Measurements from ENCODE around the gene CACTIN.
"Not testable (repeated sequence)": the region's sequence is repeated elsewhere in the genome, so short reads cannot be mapped to it uniquely, and the experiment has no call there.

CACTIN gene

DNA sequence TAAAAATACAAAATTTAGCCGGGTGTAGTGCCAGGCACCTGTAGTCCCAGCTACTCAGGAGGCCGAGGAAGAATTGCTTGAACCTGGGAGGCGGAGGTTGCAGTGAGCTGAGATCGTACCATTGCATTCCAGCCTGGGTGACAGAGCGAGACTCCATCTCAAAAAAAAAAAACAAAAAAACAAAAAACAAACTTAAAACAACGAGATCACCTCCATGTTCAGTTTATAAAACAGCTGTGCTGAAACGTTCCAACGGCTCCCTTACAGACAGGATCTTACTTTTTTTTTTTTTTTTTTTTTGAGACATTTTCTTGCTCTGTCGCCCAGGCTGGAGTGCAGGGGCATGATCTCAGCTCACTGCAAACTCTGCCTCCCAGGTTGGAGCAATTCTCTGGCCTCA, 2.2 kb upstream of the CACTIN start:
- in situ Hi-C loops (cut with MboI; ENCODE audit: low sequenced_read_pairs), result not testable (repeated sequence)

DNA sequence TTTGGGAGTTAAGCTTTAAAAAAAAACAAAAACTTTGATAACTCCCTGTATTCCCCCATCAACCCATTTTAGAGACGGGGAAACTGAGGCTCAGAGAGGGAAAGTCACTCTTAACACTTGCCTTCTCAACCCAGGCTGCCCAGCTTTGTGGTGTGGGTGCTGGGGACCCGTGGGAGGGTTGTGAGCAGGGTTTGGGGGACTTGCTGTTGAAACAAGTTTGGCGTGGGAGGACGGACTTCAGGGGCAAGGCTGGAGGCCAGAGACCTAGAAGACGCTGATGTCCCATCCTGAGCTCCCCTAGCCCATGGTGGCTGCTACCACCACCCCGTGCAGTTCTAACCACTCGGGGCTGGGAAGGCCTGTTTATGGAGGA, 747 bp upstream of the CACTIN start:
- in situ Hi-C loops (cut with MboI; ENCODE audit: low sequenced_read_pairs), result no loop called here

DNA sequence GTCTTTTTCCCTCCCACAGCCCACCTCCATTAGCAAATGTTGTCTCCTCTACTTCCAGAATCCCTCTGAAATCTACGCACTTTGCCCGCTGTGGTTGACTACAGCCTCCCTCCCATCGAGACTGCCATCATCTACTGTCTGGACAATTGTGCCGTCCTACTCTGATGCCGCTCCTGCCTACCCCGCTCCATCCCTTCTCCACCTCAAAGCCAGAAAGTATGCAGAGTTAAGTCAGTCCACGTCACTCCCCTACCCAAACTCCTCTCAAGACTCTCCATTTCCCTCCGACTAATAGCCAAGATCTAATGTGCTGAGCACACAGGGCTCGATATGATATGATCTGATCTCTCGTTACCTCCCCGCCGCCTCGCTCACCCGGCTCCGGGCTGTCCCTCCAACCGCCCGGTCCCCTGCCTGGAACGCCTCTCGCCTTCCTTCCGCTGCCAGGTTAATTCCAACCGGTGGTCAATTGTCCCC, 556 bp downstream of the CACTIN start:
- in situ Hi-C loops (cut with MboI; ENCODE audit: low sequenced_read_pairs), result no loop called here

GRCh38 chr19:3623716-3624115, 2.9 kb downstream of the CACTIN start:
- in situ Hi-C loops (cut with MboI; ENCODE audit: low sequenced_read_pairs), result no loop called here

- in situ Hi-C loops (cut with MboI; ENCODE audit: low sequenced_read_pairs), result no loop called here
Observed at GRCh38 chr19:3622224-3622623, 4.4 kb downstream of the CACTIN start.

DNA sequence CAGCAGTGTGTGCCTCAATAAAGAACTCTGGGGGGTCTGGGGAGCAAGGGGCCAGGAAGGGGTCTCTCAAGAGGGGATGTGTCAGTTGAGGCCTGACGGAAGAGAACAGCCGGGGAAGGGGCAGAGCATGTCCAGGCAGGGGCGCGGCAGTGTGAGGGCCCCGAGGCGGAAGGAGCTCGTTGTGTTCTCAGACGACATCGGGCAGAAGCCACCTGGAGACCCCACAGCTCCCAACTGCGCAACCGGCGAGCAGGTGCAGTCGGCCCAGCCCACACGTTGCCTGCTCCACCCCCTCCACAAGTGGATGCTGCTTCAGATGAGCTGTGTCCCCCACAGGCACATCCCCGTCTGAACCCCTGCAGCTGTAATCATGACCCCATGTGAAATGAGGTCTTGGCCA, 4.9 kb downstream of the CACTIN start:
- in situ Hi-C loops (cut with MboI; ENCODE audit: low sequenced_read_pairs), result no loop called here

DNA sequence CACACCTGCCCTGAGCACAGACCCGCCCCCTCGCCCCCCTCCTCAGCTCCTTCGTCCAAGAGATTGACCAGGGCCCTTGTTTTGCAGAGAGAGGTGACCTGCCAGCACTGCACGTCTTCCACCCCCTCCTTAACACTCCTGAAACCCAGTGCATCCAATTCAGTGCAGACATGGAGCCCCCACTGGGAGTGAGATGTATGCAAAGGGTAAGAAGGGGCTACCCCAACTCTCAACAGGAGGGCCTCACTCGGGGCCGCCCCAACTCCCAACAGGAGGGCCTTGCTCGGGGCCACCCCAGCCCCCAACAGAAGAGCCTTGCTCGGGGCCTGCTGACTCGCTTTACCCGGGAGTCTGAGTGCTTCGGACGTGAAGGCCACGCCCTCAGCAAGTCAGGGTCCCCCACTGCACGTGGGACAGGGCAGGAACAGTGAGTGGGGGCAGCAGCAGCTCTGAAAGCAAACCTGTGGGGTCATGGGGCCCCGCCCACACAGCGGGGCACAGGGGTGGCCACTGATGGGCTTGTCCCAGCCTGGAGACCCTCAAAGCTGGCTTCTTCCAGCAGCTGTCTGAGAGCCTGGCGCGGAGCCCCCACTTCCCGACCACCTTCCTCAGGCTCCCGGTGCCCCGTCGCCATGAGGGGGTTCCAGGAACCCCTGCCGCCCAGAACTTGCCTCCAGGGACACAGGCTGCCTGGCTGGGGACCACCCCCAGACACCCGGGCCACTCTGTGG, 5.6 kb downstream of the CACTIN start:
- in situ Hi-C loops (cut with MboI; ENCODE audit: low sequenced_read_pairs), result no loop called here

GRCh38 chr19:3620145-3620816, 6.3 kb downstream of the CACTIN start:
- in situ Hi-C loops (cut with MboI; ENCODE audit: low sequenced_read_pairs), result no loop called here

DNA sequence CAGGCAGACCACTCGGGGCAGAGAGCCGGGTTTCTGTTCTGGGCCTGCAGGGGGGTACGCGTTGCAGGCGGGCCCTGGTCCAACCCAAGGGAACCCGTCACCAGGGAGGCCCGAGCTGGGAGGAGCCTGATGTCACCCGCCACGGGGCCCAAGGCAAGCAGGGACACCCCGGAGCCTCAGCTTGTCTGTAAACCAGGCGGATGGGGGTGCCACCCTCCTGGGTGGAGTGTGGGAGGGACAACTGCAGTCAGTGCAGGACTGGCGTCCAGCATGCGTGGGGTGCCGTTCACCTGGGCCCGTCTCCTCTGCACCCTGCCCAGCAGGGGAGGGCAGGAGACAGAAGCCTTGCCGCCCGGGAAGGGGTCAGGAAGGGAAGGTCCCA, 7.0 kb downstream of the CACTIN start:
- in situ Hi-C loops (cut with MboI; ENCODE audit: low sequenced_read_pairs), result no loop called here

GRCh38 chr19:3618811-3619630, 7.6 kb downstream of the CACTIN start:
- in situ Hi-C loops (cut with MboI; ENCODE audit: low sequenced_read_pairs), result no loop called here

- in situ Hi-C loops (cut with MboI; ENCODE audit: low sequenced_read_pairs), result no loop called here
Observed at GRCh38 chr19:3618144-3618810, 8.3 kb downstream of the CACTIN start.

- in situ Hi-C loops (cut with MboI; ENCODE audit: low sequenced_read_pairs), result no loop called here
Observed at GRCh38 chr19:3617463-3617862, 9.1 kb downstream of the CACTIN start.

DNA sequence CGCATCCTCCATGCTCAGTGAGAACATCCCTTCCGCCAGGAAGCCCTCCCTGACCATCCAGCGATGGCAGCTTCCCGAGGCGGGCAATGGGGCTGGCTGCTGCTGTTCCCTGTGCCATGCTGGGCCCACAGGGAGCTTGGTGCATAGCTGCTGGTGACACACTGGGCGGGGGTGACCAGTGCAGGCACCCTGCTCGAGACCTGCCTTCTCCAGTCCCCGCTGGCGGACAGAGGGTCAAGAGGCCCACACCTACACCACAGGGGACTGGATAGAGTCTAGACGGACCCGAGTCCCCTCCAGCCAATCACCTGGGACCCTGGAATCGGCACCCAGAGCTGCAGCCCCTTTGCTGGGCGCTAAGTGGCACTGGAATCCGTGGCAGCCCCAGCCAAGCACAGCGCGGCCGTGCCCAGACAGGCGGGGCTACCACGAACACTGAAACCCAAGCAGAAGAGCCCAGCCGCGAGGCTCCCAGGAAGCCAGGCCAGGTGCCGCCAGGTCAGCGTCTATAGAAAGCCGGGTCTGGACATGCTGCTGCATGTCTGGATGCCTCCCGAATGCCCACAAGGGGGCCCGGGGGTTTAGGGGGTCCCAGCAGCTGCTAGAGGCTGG, 11.0 kb downstream of the CACTIN start:
- in situ Hi-C loops (cut with MboI; ENCODE audit: low sequenced_read_pairs), result no loop called here

- in situ Hi-C loops (cut with MboI; ENCODE audit: low sequenced_read_pairs), result no loop called here
Observed at GRCh38 chr19:3614858-3615505, 11.6 kb downstream of the CACTIN start.

DNA sequence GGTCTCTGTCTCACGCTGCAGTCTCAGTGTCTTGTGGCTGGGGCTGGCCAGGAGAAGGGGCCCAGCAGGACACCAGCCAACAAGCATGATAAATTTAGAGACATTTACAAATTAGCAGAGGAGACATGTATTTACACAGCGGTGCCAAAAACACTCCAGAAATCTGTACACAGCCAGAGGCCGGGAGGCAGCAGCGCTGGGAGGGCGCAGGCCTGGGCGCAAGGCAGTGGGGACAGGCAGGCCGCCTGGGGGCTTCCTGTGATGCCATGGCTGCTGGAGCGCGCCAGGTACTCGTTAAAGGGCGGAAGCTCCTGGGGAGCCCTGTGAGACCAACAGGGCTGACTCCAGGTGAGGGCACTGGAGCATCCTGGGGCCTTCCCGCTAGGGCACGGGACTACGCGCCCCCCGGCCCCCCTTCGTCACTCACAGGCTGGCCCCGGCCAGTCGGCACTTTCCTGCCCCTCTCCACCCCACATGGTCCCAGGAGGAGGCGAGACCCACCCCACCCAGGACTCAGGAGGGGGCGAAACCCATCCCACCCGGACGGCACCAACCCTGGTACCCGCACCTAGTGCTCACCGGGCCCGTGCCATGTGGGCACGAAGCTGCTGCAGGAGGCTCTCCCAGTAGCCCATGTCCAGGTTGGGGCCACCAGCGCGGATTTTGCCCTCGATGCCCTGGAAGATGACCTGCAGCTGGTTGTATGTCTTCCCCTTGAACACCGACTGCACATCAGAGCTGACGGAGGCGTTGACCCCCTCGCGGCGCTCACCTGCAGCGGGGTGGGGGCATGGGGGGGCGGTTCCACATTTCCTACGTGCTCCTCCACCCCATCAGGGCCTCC, 12.6 kb downstream of the CACTIN start:
- in situ Hi-C loops (cut with MboI; ENCODE audit: low sequenced_read_pairs), result no loop called here

- in situ Hi-C loops (cut with MboI; ENCODE audit: low sequenced_read_pairs), result no loop called here
Observed at GRCh38 chr19:3612901-3613741, 13.5 kb downstream of the CACTIN start.

- in situ Hi-C loops (cut with MboI; ENCODE audit: low sequenced_read_pairs), result no loop called here
Observed at GRCh38 chr19:3612330-3612729, 14.3 kb downstream of the CACTIN start.

DNA sequence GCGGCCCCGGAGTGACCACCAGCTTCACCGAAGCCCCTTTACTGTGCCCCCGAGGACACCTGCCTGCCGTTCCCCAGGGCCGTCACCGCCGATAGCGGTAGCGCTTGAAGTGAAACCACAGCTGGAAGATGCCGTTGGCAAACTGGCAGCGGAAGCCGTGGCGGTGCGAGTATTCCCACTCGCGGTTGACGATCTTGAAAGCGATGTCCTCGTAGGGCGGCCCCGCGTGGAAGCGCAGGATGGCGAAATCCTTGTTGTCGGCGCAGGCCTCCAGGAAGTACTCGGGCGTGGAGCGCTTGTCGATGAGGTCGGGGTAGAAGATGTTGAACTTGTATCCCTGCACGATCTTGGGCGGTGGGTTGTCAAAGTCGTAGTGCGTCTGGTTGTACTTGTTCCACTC, 14.7 kb downstream of the CACTIN start:
- in situ Hi-C loops (cut with MboI; ENCODE audit: low sequenced_read_pairs), result no loop called here

All from HL-60/S4 treated with phorbol 12-myristate 13-acetate at 8.2 ng/mL for 4 days and 3 days (cell line).